Measurements from ENCODE around the gene SLC10A4. TPM values are rescaled to one million over a fixed set of nuclear protein-coding genes. Genes with fewer than 3 reads are reported as not detected.

The SLC10A4 gene
- total RNA-seq, 2 donors from 2014 or later = 0.27 to 0.42 TPM

DNA sequence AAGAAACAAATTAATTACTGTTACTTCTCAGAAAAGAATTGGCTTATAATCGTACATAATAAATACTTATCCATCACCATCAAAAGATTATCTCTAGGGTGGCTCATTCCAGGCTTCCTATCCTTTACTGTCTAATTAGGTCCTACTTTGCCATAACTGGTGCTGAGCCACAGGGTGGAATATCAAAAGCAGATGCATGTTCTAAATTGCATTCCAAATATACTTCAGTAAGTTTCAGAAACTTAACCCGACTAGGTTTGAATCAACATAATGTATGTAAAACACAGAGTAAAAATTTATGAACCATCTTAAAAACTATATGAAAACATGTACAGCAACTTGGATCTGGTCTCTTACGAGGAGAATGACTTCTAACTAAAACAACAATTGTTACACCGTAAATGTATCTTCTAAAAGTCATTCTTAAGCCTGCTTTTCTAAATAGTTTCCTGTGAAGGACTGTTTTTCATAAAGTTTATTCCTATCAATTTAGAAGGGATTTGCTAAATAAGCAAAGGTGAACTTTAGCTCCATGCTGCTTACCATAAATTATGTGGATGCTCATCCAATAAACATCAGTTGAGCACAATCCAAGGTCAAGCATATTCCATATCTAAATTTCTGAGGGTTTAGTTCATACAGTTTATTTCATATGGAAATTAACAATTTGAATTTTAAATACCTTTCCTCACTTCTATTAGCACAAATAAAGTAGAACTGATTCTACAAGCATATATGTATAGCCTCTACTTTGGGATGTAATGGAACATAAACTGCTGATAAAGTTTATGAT lies 20.3 kb downstream of the SLC10A4 start:
- ATAC-seq (ENCODE audit: insufficient number of reproducible peaks, low FRiP score, low read depth) = no peak
- no peak for DNase-seq (ENCODE audit: low spot score)
- H3K4me1 ChIP-seq (ENCODE audit: control insufficient read depth in 1 of 2, low read depth in 2 of 2) = no peaks in the 10 kb centered on the region
- H3K9me3 ChIP-seq = no peaks in the 10 kb centered on the region
- H3K27me3 ChIP-seq (replicated peaks; ENCODE audit: insufficient read depth) = no peaks in the 10 kb centered on the region
- peaks cover 29% of the 10 kb centered on the region for H3K36me3 ChIP-seq
- H3K27ac ChIP-seq = no peak overlapping the region
- TF ChIP-seq, protein P1, sequence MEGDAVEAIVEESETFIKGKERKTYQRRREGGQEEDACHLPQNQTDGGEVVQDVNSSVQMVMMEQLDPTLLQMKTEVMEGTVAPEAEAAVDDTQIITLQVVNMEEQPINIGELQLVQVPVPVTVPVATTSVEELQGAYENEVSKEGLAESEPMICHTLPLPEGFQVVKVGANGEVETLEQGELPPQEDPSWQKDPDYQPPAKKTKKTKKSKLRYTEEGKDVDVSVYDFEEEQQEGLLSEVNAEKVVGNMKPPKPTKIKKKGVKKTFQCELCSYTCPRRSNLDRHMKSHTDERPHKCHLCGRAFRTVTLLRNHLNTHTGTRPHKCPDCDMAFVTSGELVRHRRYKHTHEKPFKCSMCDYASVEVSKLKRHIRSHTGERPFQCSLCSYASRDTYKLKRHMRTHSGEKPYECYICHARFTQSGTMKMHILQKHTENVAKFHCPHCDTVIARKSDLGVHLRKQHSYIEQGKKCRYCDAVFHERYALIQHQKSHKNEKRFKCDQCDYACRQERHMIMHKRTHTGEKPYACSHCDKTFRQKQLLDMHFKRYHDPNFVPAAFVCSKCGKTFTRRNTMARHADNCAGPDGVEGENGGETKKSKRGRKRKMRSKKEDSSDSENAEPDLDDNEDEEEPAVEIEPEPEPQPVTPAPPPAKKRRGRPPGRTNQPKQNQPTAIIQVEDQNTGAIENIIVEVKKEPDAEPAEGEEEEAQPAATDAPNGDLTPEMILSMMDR (IDR thresholded peaks at IDR 0.05) = no peak
- H3K4me3 ChIP-seq = no peak overlapping the region

DNA sequence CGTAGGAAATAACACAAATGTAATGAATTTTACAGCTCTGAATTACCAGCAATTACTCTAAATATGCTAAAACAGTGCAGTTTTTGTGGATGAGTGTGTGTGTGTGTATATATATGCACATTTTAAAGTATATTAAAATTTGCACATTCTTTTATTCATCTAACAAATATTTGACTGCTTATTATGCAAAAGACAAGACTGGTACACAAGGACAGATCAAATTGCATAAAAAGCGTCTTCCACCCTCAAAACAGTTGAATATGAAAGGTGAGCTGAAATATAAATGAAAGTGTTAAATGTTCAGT lies 20.8 kb downstream of the SLC10A4 start:
- Histone ChIP-seq H3K4me3 (no peak overlapping the region), H3K4me1 (ENCODE audit: control insufficient read depth in 1 of 2, low read depth in 2 of 2) (no peaks in the 10 kb centered on the region), H3K27ac (no peak overlapping the region), H3K36me3 (peaks cover 30% of the 10 kb centered on the region), H3K27me3 (replicated peaks; ENCODE audit: insufficient read depth) (no peaks in the 10 kb centered on the region), H3K9me3 (no peaks in the 10 kb centered on the region)
- DNase-seq (ENCODE audit: low spot score) (no peak), ATAC-seq (ENCODE audit: insufficient number of reproducible peaks, low FRiP score, low read depth) (no peak)
- TF ChIP-seq, protein P1 (IDR thresholded peaks at IDR 0.05) = no peak

DNA sequence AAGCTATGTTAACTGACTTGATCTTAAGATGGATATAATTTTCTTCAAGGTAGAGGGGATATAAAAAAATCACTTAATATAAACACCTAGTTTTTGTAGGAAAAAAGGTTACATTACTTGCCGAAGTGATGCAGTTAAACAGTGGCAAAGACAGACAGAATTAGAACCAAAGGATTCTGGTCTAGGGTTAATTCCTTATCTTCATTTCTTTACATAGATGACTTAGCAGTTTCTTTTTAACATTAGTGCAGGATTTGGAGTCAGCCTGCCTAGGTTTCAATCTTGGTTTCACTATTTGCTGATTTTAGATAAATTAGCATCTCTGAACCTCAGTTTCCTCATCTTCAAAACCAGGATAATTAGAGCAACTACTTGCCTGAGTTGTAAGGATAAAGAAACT lies 21.2 kb downstream of the SLC10A4 start:
- Histone ChIP-seq H3K4me3 (no peak overlapping the region), H3K27ac (no peak overlapping the region), H3K36me3 (peaks cover 30% of the 10 kb centered on the region), H3K9me3 (no peaks in the 10 kb centered on the region), H3K4me1 (ENCODE audit: control insufficient read depth in 1 of 2, low read depth in 2 of 2) (no peaks in the 10 kb centered on the region), H3K27me3 (replicated peaks; ENCODE audit: insufficient read depth) (no peaks in the 10 kb centered on the region)
- TF ChIP-seq, protein P1 (IDR thresholded peaks at IDR 0.05) = no peak
- DNase-seq (ENCODE audit: low spot score) = no peak
- ATAC-seq (ENCODE audit: insufficient number of reproducible peaks, low FRiP score, low read depth) = no peak

DNA sequence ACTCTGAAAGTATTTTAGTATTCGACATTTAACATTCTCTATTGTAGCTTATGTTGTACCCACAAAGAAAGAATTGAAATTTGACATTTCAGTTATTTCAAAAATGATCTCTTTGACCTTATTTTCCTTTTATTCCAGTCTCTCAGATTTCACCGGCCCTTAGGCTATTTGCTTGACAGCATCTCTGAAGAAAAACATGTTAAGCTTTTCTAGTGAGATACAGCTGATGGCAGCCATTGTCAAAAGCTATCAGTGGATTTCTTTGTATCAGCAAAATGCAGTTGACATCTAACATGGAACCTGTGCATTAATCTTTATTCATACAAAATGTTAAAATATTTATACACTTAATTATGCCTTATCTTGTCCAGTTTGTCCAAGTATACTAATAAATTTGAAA lies 23.6 kb downstream of the SLC10A4 start:
- H3K4me1 ChIP-seq (ENCODE audit: control insufficient read depth in 1 of 2, low read depth in 2 of 2) = no peaks in the 10 kb centered on the region
- no peaks in the 10 kb centered on the region for H3K9me3 ChIP-seq
- H3K36me3 ChIP-seq = peaks cover 44% of the 10 kb centered on the region
- no peak overlapping the region for H3K4me3 ChIP-seq
- DNase-seq (ENCODE audit: low spot score) (no peak), ATAC-seq (ENCODE audit: insufficient number of reproducible peaks, low FRiP score, low read depth) (no peak)
- no peaks in the 10 kb centered on the region for H3K27me3 ChIP-seq (replicated peaks; ENCODE audit: insufficient read depth)
- no peak overlapping the region for H3K27ac ChIP-seq
- TF ChIP-seq, protein P1 (IDR thresholded peaks at IDR 0.05) = no peak

DNA sequence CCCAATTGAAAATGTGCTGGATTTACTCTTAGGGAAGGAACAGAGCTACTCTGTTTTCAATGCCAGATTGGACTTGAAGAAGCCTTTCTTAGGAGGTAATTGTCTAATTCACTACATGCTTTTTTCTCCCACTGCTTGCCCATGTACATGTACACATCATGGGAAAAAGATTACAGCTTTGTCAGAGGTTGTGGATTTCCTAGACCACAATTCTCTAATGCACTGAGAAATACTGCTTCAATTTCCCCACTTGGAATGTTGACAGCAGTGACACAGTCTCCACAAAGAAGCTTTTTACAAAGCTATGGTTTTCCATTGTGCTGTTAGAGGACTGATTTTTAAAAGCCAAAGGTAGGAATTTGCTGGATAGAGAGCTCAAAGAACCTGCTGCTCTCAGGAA lies 26.4 kb downstream of the SLC10A4 start:
- TF ChIP-seq, protein P1 (IDR thresholded peaks at IDR 0.05) = no peak
- no peaks in the 10 kb centered on the region for H3K9me3 ChIP-seq
- peaks cover 56% of the 10 kb centered on the region for H3K36me3 ChIP-seq
- H3K4me3 ChIP-seq = no peak overlapping the region
- H3K27me3 ChIP-seq (replicated peaks; ENCODE audit: insufficient read depth) = no peaks in the 10 kb centered on the region
- DNase-seq (ENCODE audit: low spot score) (no peak), ATAC-seq (ENCODE audit: insufficient number of reproducible peaks, low FRiP score, low read depth) (no peak)
- H3K27ac ChIP-seq = no peak overlapping the region
- H3K4me1 ChIP-seq (ENCODE audit: control insufficient read depth in 1 of 2, low read depth in 2 of 2) = peaks cover 0 to 5% of the 10 kb centered on the region in 2 donors
